NB4 (cell line): ENCODE measurements around the gene ZNF746.

Experiments used
- CTCF ChIP-seq: IDR thresholded peaks from one replicate; pipeline ENCODE4 v1.5.1; 2012; ENCODE audit warnings: low read depth, low read length
- MYC ChIP-seq: IDR thresholded peaks from 2 replicates; pipeline ENCODE4 v1.6.1; 2011; ENCODE audit warnings: low read depth, low read length
- POLR2A ChIP-seq: IDR thresholded peaks from 2 replicates; pipeline ENCODE4 v1.6.1; 2011; ENCODE audit warnings: mild to moderate bottlenecking; ENCODE audit not compliant: insufficient read length; ENCODE audit errors: extremely low read depth
- TF ChIP-seq, protein P1 (sequence below): IDR thresholded peaks from 2 replicates; pipeline ENCODE4 v1.6.1; 2011; ENCODE audit warnings: low read depth, low read length

DNA sequence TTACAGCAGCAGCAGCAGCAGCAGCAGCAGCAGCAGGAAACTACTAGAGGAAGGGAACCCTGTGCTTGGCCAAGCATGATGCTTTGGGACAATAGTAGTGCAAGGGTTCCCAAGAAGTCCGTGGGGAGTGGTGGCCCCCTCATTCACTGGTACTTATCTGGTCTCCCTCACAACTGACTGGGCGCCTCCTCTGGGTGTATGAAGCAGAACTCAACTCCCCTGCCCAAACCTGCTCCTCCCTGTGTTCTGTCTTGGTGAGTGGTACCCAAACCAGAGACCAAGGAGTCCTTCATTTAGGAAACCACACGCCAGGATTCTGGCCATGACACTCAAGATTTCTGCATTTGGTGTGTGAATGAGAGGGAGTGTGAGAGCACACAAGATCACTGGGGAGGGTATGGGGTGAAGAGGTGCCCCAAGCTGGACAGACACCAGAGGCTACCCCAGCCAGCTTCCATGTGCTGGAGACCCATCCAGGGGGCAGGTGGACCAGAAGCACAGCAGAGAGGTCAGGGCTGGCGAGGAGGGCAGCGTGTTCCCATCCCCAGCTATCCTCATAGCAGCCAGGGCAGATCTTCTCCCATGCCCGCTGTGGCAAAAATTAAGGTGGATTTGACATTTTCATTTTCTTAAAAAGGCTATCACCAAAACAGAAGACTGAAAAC lies 26.2 kb downstream of the ZNF746 start:
- TF ChIP-seq CTCF = no peak
- TF ChIP-seq POLR2A = no peak
- TF ChIP-seq, protein P1, sequence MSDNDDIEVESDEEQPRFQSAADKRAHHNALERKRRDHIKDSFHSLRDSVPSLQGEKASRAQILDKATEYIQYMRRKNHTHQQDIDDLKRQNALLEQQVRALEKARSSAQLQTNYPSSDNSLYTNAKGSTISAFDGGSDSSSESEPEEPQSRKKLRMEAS = no peak
- TF ChIP-seq MYC = no peak
